Neural crest cell (in vitro differentiated cells): ENCODE results near the gene RAB12. TPM values are rescaled to one million over a fixed set of nuclear protein-coding genes. Genes with fewer than 3 reads are reported as not detected.

Experiments used
- DNase-seq: peaks from one replicate; pipeline ENCODE4 v3.0.0; 2021; ENCODE audit warnings: low read depth, mixed read lengths, low spot score
- H3K27ac Mint-ChIP-seq: one replicate; pipeline ENCODE4 v1.8.0; 2021; ENCODE audit warnings: mild to moderate bottlenecking, mixed read lengths; ENCODE audit not compliant: unreplicated experiment
- H3K27me3 Mint-ChIP-seq: 2 replicates; pipeline ENCODE4 v1.8.0; 2021; ENCODE audit warnings: low read depth, mild to moderate bottlenecking, mixed read lengths
- H3K36me3 Mint-ChIP-seq: 2 replicates; pipeline ENCODE4 v1.8.0; 2021; ENCODE audit warnings: low read depth, mild to moderate bottlenecking, mixed read lengths
- H3K4me1 Mint-ChIP-seq: 2 replicates; pipeline ENCODE4 v1.8.0; 2021; ENCODE audit warnings: mixed read lengths
- H3K4me3 Mint-ChIP-seq: one replicate; pipeline ENCODE4 v1.8.0; 2021; ENCODE audit warnings: mild to moderate bottlenecking, mixed read lengths
- H3K9me3 Mint-ChIP-seq: 2 replicates; pipeline ENCODE4 v1.8.0; 2021; ENCODE audit warnings: mixed read lengths
- CTCF ChIP-seq: fragments of 200-600 bp; sonication (generic); conservative IDR thresholded peaks from 2 replicates; pipeline ENCODE4 v1.5.0; 2021; ENCODE audit warnings: antibody characterized with exemption, mild to moderate bottlenecking
- total RNA-seq: library from RNA; stranded (reverse); gene quantifications from 2 replicates; pipeline ENCODE4 v1.2.1, GENCODE V29; 2021

RAB12 gene
- total RNA-seq, 1 donor from 2014 or later: 26.5 TPM

- Mint-ChIP-seq H3K27me3 (peaks cover 11% of the 10 kb centered on the region), H3K9me3 (no peaks in the 10 kb centered on the region), H3K4me3 (no peak overlapping the region), H3K36me3 (no peaks in the 10 kb centered on the region), H3K27ac (no peak overlapping the region), H3K4me1 (peaks cover 46% of the 10 kb centered on the region)
- DNase-seq: no peak
- TF ChIP-seq CTCF: no peak
These were observed 50.5 kb downstream of the RAB12 start for GRCh38 chr18:8659609-8660242.

GRCh38 chr18:8660316-8660715, 51.1 kb downstream of the RAB12 start:
- DNase-seq: no peak
- H3K9me3 Mint-ChIP-seq: no peaks in the 10 kb centered on the region
- H3K27ac Mint-ChIP-seq: no peak overlapping the region

GRCh38 chr18:8661754-8662559, 52.7 kb downstream of the RAB12 start:
- H3K27ac Mint-ChIP-seq: peak overlapping the region; percentile 93
- no peak for TF ChIP-seq CTCF
- peak overlapping the region; percentile 74 for H3K4me3 Mint-ChIP-seq
- peaks cover 44% of the 10 kb centered on the region for H3K4me1 Mint-ChIP-seq
- no peaks in the 10 kb centered on the region for H3K9me3 Mint-ChIP-seq
- H3K36me3 Mint-ChIP-seq: no peaks in the 10 kb centered on the region
- DNase-seq: peak; percentile 31
- H3K27me3 Mint-ChIP-seq: peaks cover 11% of the 10 kb centered on the region

More at GRCh38 chr18:8660316-8660715, 51.1 kb downstream of the RAB12 start:
- Mint-ChIP-seq H3K4me1 (peaks cover 46% of the 10 kb centered on the region), H3K36me3 (no peaks in the 10 kb centered on the region), H3K4me3 (no peak overlapping the region), H3K27me3 (peaks cover 11% of the 10 kb centered on the region)
- no peak for TF ChIP-seq CTCF

- H3K36me3 Mint-ChIP-seq: no peaks in the 10 kb centered on the region
- no peak for TF ChIP-seq CTCF
- peaks cover 36% of the 10 kb centered on the region for H3K4me1 Mint-ChIP-seq
- no peak for DNase-seq
- H3K9me3 Mint-ChIP-seq: no peaks in the 10 kb centered on the region
- H3K27ac Mint-ChIP-seq: peak overlapping the region; percentile 93
- H3K27me3 Mint-ChIP-seq: peaks cover 13% of the 10 kb centered on the region
- peak overlapping the region; percentile 39 for H3K4me3 Mint-ChIP-seq
These were observed 53.5 kb downstream of the RAB12 start for GRCh38 chr18:8662560-8663255.

- Mint-ChIP-seq H3K9me3 (no peaks in the 10 kb centered on the region), H3K4me1 (peaks cover 6% of the 10 kb centered on the region), H3K27me3 (peaks cover 8% of the 10 kb centered on the region), H3K27ac (no peak overlapping the region), H3K36me3 (no peaks in the 10 kb centered on the region), H3K4me3 (no peak overlapping the region)
- TF ChIP-seq CTCF: no peak
- DNase-seq: no peak
These were observed 58.6 kb downstream of the RAB12 start for GRCh38 chr18:8667846-8668245.
